ENCODE results near the gene PKHD1. TPM values are rescaled to one million over a fixed set of nuclear protein-coding genes. Genes with fewer than 3 reads are reported as not detected.

The PKHD1 gene
- total and polyA plus RNA-seq, 2 of the 8 experiments (the other 6 are each of a cell fraction or from before 2014, with no cell fraction given), result 0.06 to 0.09 TPM

GRCh38 chr6:52115891-52116604 lies 28.6 kb upstream of the PKHD1 start:
- Histone ChIP-seq H3K23ac (ENCODE audit: insufficient read length) (no peak overlapping the region), H3K9me3 (ENCODE audit: insufficient read depth in 2 of 2, low read depth in 1 of 2, low read length in 1 of 2) (peaks cover 3 to 9% of the 10 kb centered on the region in 2 experiments; a peak in 1 of 4 replicates), H4K20me1 (replicated peaks in 1 of 2; ENCODE audit: control insufficient read depth in 1 of 2, insufficient read depth in 2 of 2, low read length in 2 of 2) (no peaks in the 10 kb centered on the region), H2BK15ac (ENCODE audit: low read length) (no peak overlapping the region), H3K14ac (ENCODE audit: insufficient read length) (no peak overlapping the region), H3K18ac (ENCODE audit: extremely low read depth, low read length) (no peak overlapping the region), H3K27me3 (replicated peaks in 1 of 4; ENCODE audit: control insufficient read depth in 3 of 4, extremely low read depth in 1 of 4, insufficient read depth in 3 of 4, low read length in 3 of 4) (no peaks in the 10 kb centered on the region), H2BK5ac (ENCODE audit: low read depth, low read length) (no peak overlapping the region), H3K36me3 (ENCODE audit: control insufficient read depth in 2 of 4, insufficient read depth in 4 of 4, low read length in 3 of 4) (no peaks in the 10 kb centered on the region; a peak in 2 of 8 replicates), H2BK12ac (ENCODE audit: low read depth, low read length) (no peak overlapping the region), H4K5ac (ENCODE audit: insufficient read length, low read depth, low read length) (no peak overlapping the region), H4K91ac (replicated peaks; ENCODE audit: insufficient read length, low read length) (no peak overlapping the region), H2AK5ac (ENCODE audit: low read depth, low read length) (no peak overlapping the region), H3K79me1 (ENCODE audit: low read depth, low read length) (no peaks in the 10 kb centered on the region), H3K4me2 (ENCODE audit: insufficient read depth in 1 of 2, low read depth in 2 of 2, low read length in 2 of 2) (no peak overlapping the region), H3K9ac (replicated peaks in 1 of 4; ENCODE audit: extremely low read depth in 1 of 4, low read depth in 3 of 4, low read length in 3 of 4) (no peak overlapping the region), H4K8ac (ENCODE audit: extremely low read depth, insufficient read depth, low read length) (no peak overlapping the region), H2BK20ac (ENCODE audit: low read length) (no peak overlapping the region), H3K4me3 (ENCODE audit: extremely low read depth in 1 of 4, insufficient read depth in 2 of 4, low read depth in 3 of 4, low read length in 4 of 4) (no peak overlapping the region), H3K56ac (replicated peaks; ENCODE audit: insufficient read length, low read depth, low read length) (no peak overlapping the region), H3K4me1 (replicated peaks in 1 of 4; ENCODE audit: control insufficient read depth in 3 of 4, insufficient read depth in 4 of 4, low read length in 3 of 4) (no peaks in the 10 kb centered on the region), H2AFZ (ENCODE audit: low read length) (no peak overlapping the region), H3K79me2 (ENCODE audit: control insufficient read depth in 1 of 2, insufficient read depth in 2 of 2, low read length in 2 of 2) (no peaks in the 10 kb centered on the region), H2BK120ac (replicated peaks; ENCODE audit: low read depth, low read length) (no peak overlapping the region), H3K4ac (replicated peaks; ENCODE audit: insufficient read length, low read depth, low read length) (no peak overlapping the region), H3K23me2 (ENCODE audit: low read depth, low read length) (no peaks in the 10 kb centered on the region; the same call in 1 of the 2 replicates), H3K27ac (ENCODE audit: low read depth, low read length) (no peak overlapping the region)
- FAIRE-seq, result no peak
- no peak for DNase-seq (ENCODE audit: low read depth in 1 of 2, low spot score in 2 of 2)
- WGBS, 2 experiments (ENCODE audit: extremely low coverage in 1 of 2, insufficient coverage in 1 of 2, insufficient read length in 1 of 2, insufficient replicate concordance in 2 of 2, low coverage in 1 of 2, low lambda C conversion rate in 2 of 2, missing lambda C conversion rate in 1 of 2), result 86% methylated on average over 3 of the region's 3 CpGs; no CpG with 5 or more reads in 1 of the 2 experiments
- CTCF ChIA-PET (ENCODE audit: partially characterized antibody), result interaction anchor here (0.6 to 1.8 kb wide), 3 partner anchors 32 to 66 kb away, joined by 3 to 4 read pairs (median 4); no protein-coding TSS in a partner anchor
- POLR2A ChIA-PET (ENCODE audit: partially characterized antibody), result no interaction called here
- TF ChIP-seq YY1 (IDR thresholded peaks at IDR 0.05; ENCODE audit: low read depth, low read length) (no peak), TEAD4 (IDR thresholded peaks at IDR 0.05; ENCODE audit: low read depth, low read length) (no peak), CBX8 (IDR thresholded peaks at IDR 0.05; ENCODE audit: borderline replicate concordance, low read depth, low read length) (no peak), MAX (IDR thresholded peaks at IDR 0.05) (no peak)

All from H1 (cell line).